Body of pancreas (tissue), 4 donors: ENCODE results near the gene ZP1. TPM values are rescaled to one million over a fixed set of nuclear protein-coding genes. Genes with fewer than 3 reads are reported as not detected.

ENCODE experiments used
- ATAC-seq: fragments of 150-250 bp; one replicate; pipeline ENCODE4 v1.9.1; 2016
- DNase-seq, 4 donors: peaks; one replicate each; pipeline ENCODE4 v3.0.0-alpha.2; 2019
- H3K27ac ChIP-seq, 4 donors: fragments of 200-600 bp; sonication (generic); 1 replicate in 3 of 4; 2 replicates in 1 of 4; pipeline versions ENCODE4 v1.5.1 to v1.6.1; 2016 to 2019; ENCODE audit warnings: mild to moderate bottlenecking in 1 of 4, mixed read lengths in 1 of 4, moderate library complexity in 1 of 4
- H3K27me3 ChIP-seq, 2 donors: fragments of 200-600 bp; sonication (generic); one replicate each; pipeline ENCODE4 v1.6.0; 2016; ENCODE audit warnings: mild to moderate bottlenecking in 1 of 2
- H3K36me3 ChIP-seq, 2 donors: fragments of 200-600 bp; sonication (generic); replicated peaks in 1 of 2; 2 replicates each; pipeline ENCODE4 v1.5.1; 2016; ENCODE audit warnings: low read depth in 2 of 2; ENCODE audit not compliant: insufficient read depth in 1 of 2
- H3K4me1 ChIP-seq: fragments of 200-600 bp; sonication (generic); one replicate; pipeline ENCODE4 v1.6.0; 2016
- H3K4me3 ChIP-seq, 2 donors: fragments of 200-600 bp; sonication (generic); 1 replicate in 1 of 2; 2 replicates in 1 of 2; pipeline ENCODE4 v1.5.1; 2016 to 2019
- H3K9me3 ChIP-seq, 3 donors: fragments of 200-600 bp; sonication (generic); 1 replicate in 2 of 3; 2 replicates in 1 of 3; pipeline ENCODE4 v1.5.1; 2016
- CTCF ChIP-seq, 7 experiments: fragments of 450-650 bp in 4 of 7; fragments of 200-600 bp in 3 of 7; sonication (generic) in 3 of 7; IDR thresholded peaks; one replicate each; pipeline ENCODE4 v1.5.1; 2016 to 2019; ENCODE audit warnings: antibody characterized with exemption in 7 of 7
- POLR2A ChIP-seq, 3 donors: fragments of 450-650 bp; IDR thresholded peaks; one replicate each; pipeline ENCODE4 v1.6.1; 2016; ENCODE audit warnings: antibody characterized with exemption in 3 of 3, mild to moderate bottlenecking in 2 of 3
- WGBS, 2 donors: methylation state at CpG; one replicate each; pipeline ENCODE4 v1.1.5; 2017; 5-methylcytosine and 5-hydroxymethylcytosine counted together
- intact Hi-C: fragments of 100-400 bp; cut with DNase I; formaldehyde crosslinking; loops from one replicate; pipeline ENCODE4 v1.15.1; 2023
- total RNA-seq, 2 donors: library from RNA; depleted of rRNA; stranded (reverse); fragments of >200 nt; gene quantifications; one replicate each; pipeline ENCODE4 v1.1.0, GENCODE V29; 2016

The ZP1 gene
- total RNA-seq, 2 donors from 2014 or later, result not detected

- DNase-seq (no peak), ATAC-seq (no peak)
- no peaks in the 10 kb centered on the region for H3K4me1 ChIP-seq
- no peaks in the 10 kb centered on the region for H3K9me3 ChIP-seq
- no peak for TF ChIP-seq CTCF (IDR thresholded peaks at IDR 0.05)
- intact Hi-C loops, result no loop called here
- H3K27ac ChIP-seq, result no peak overlapping the region
- no peak overlapping the region for H3K4me3 ChIP-seq
- WGBS, 2 donors, result 65 to 72% methylated on average over 5 to 10 of the region's 10 CpGs
- H3K36me3 ChIP-seq, result no peaks in the 10 kb centered on the region
- no peaks in the 10 kb centered on the region for H3K27me3 ChIP-seq
Observed at GRCh38 chr11:60868682-60869450, 1.5 kb downstream of the ZP1 start.

GRCh38 chr11:60869451-60869825, 2.1 kb downstream of the ZP1 start:
- TF ChIP-seq POLR2A (IDR thresholded peaks at IDR 0.05), result no peak
- TF ChIP-seq CTCF (IDR thresholded peaks at IDR 0.05), result no peak
- 81 to 88% methylated on average over 7 of the region's 7 CpGs for WGBS, 2 donors
- H3K9me3 ChIP-seq, result no peaks in the 10 kb centered on the region
- no peaks in the 10 kb centered on the region for H3K27me3 ChIP-seq
- H3K4me1 ChIP-seq, result no peaks in the 10 kb centered on the region
- H3K36me3 ChIP-seq, result no peaks in the 10 kb centered on the region
- H3K4me3 ChIP-seq, result no peak overlapping the region
- ATAC-seq (no peak), DNase-seq (no peak)
- H3K27ac ChIP-seq, result no peak overlapping the region
- intact Hi-C loops, result no loop called here

GRCh38 chr11:60870276-60870675, 2.9 kb downstream of the ZP1 start:
- intact Hi-C loops, result no loop called here
- TF ChIP-seq CTCF (IDR thresholded peaks at IDR 0.05) (no peak), POLR2A (IDR thresholded peaks at IDR 0.05) (no peak)
- no peaks in the 10 kb centered on the region for H3K4me1 ChIP-seq
- ATAC-seq, result no peak
- 59 to 71% methylated on average over 3 of the region's 3 CpGs for WGBS, 2 donors
- no peaks in the 10 kb centered on the region for H3K36me3 ChIP-seq
- H3K4me3 ChIP-seq, result no peak overlapping the region
- H3K27me3 ChIP-seq, result no peaks in the 10 kb centered on the region
- DNase-seq, result peak in 2 of 4 donors; percentile 34 to 37
- no peak overlapping the region for H3K27ac ChIP-seq
- no peaks in the 10 kb centered on the region for H3K9me3 ChIP-seq

GRCh38 chr11:60870733-60871377, 3.5 kb downstream of the ZP1 start:
- H3K36me3 ChIP-seq, result no peaks in the 10 kb centered on the region
- H3K27me3 ChIP-seq, result no peaks in the 10 kb centered on the region
- no peaks in the 10 kb centered on the region for H3K4me1 ChIP-seq
- DNase-seq (no peak), ATAC-seq (no peak)
- H3K9me3 ChIP-seq, result no peaks in the 10 kb centered on the region
- H3K4me3 ChIP-seq, result no peak overlapping the region
- peak overlapping the region in 1 of 4 donors; percentile 2 for H3K27ac ChIP-seq
- WGBS, 2 donors, result 72 to 78% methylated on average over 8 to 13 of the region's 13 CpGs
- TF ChIP-seq CTCF (IDR thresholded peaks at IDR 0.05), result no peak
- no peak for TF ChIP-seq POLR2A (IDR thresholded peaks at IDR 0.05)
- intact Hi-C loops, result no loop called here
